Natural killer cell (primary cell): Measurements from ENCODE around the gene SPAG16. TPM values are rescaled to one million over a fixed set of nuclear protein-coding genes. Genes with fewer than 3 reads are reported as not detected.

Experiments
- ATAC-seq, 3 donors: fragments of 150-1000 bp in 2 of 3; fragments of 200-7000 bp in 1 of 3; cut with Tn5 transposase; 1 replicate in 1 of 3; 2 replicates in 2 of 3; pipeline ENCODE4 v1.10.0; 2021; ENCODE audit warnings: mild to moderate bottlenecking in 2 of 3, moderate library complexity in 2 of 3
- DNase-seq, 2 donors: peaks; one replicate each; pipeline versions ENCODE4 v3.0.0 to v3.0.0-alpha.2; 2013 to 2021; ENCODE audit warnings: mixed read lengths in 1 of 2
- H3K27ac ChIP-seq: one replicate; pipeline ENCODE4 v1.5.1; 2013; ENCODE audit warnings: mild to moderate bottlenecking, low read length
- H3K27me3 ChIP-seq: one replicate; pipeline ENCODE4 v1.6.1; 2013; ENCODE audit warnings: low read length; ENCODE audit not compliant: control insufficient read depth, insufficient read depth
- H3K36me3 ChIP-seq: one replicate; pipeline ENCODE4 v1.6.1; 2013; ENCODE audit warnings: low read length; ENCODE audit not compliant: control insufficient read depth, insufficient read depth
- H3K4me1 ChIP-seq: one replicate; pipeline ENCODE4 v1.6.1; 2013; ENCODE audit warnings: low read length; ENCODE audit not compliant: control insufficient read depth, insufficient read depth
- H3K4me3 ChIP-seq: one replicate; pipeline ENCODE4 v1.5.1; 2013; ENCODE audit warnings: low read length
- H3K9me3 ChIP-seq: one replicate; pipeline ENCODE4 v1.6.1; 2013; ENCODE audit warnings: low read length; ENCODE audit not compliant: control insufficient read depth, insufficient read depth
- H3K27ac Mint-ChIP-seq, 2 donors: one replicate each; pipeline ENCODE4 v1.8.0; 2022; ENCODE audit warnings: mild to moderate bottlenecking in 2 of 2, mixed read lengths in 2 of 2, moderate library complexity in 1 of 2
- H3K27me3 Mint-ChIP-seq, 2 donors: one replicate each; pipeline ENCODE4 v1.8.0; 2022; ENCODE audit warnings: low read depth in 2 of 2, mixed read lengths in 2 of 2
- H3K36me3 Mint-ChIP-seq: one replicate; pipeline ENCODE4 v1.8.0; 2022; ENCODE audit warnings: mixed read lengths
- H3K4me1 Mint-ChIP-seq, 2 donors: one replicate each; pipeline ENCODE4 v1.8.0; 2022; ENCODE audit warnings: mixed read lengths in 2 of 2
- H3K4me3 Mint-ChIP-seq: one replicate; pipeline ENCODE4 v1.8.0; 2022; ENCODE audit warnings: mild to moderate bottlenecking, moderate library complexity, mixed read lengths
- H3K9me3 Mint-ChIP-seq, 2 donors: one replicate each; pipeline ENCODE4 v1.8.0; 2022; ENCODE audit warnings: mixed read lengths in 2 of 2
- CTCF ChIP-seq: fragments of 200-600 bp; IDR thresholded peaks from one replicate; pipeline ENCODE4 v1.8.0; 2022; ENCODE audit warnings: antibody characterized with exemption
- WGBS: methylation state at CpG from one replicate; pipeline ENCODE4 v1.1.7; 2013; ENCODE audit warnings: missing lambda C conversion rate; ENCODE audit not compliant: insufficient coverage; 5-methylcytosine and 5-hydroxymethylcytosine counted together
- intact Hi-C: fragments of 100-400 bp; cut with micrococcal nuclease; formaldehyde crosslinking; loops from one replicate; pipeline ENCODE4 v1.14.2; 2022
- total RNA-seq, 4 donors: library from RNA; stranded (reverse); fragments of 120-200 nt in 1 of 4; gene quantifications; one replicate each; pipeline versions ENCODE4 v1.2.3 to v1.2.4, GENCODE V29; 2013 to 2022

SPAG16 gene
- total RNA-seq, 3 donors from 2014 or later (not counting 1 experiment from before 2014, with no cell fraction given), result 3.5 to 5.8 (median 4.0) TPM

- ATAC-seq, result no peak
- Mint-ChIP-seq H3K27ac (no peak overlapping the region), H3K4me1 (no peaks in the 10 kb centered on the region), H3K4me3 (no peak overlapping the region), H3K36me3 (no peaks in the 10 kb centered on the region), H3K9me3 (peaks cover 3 to 5% of the 10 kb centered on the region in 2 donors), H3K27me3 (no peaks in the 10 kb centered on the region)
- no peaks in the 10 kb centered on the region for H3K4me1 ChIP-seq
- no peak for DNase-seq
- no peaks in the 10 kb centered on the region for H3K9me3 ChIP-seq
- no peaks in the 10 kb centered on the region for H3K27me3 ChIP-seq
- WGBS, result 92% methylated on average over 1 of the region's 1 CpG
- no peak for TF ChIP-seq CTCF
- intact Hi-C loops, result no loop called here
- no peak overlapping the region for H3K4me3 ChIP-seq
- H3K27ac ChIP-seq, result no peak overlapping the region
- no peaks in the 10 kb centered on the region for H3K36me3 ChIP-seq
Measured at GRCh38 chr2:214076527-214076926, 792.3 kb downstream of the SPAG16 start.

- no peaks in the 10 kb centered on the region for H3K36me3 ChIP-seq
- no peak for TF ChIP-seq CTCF
- WGBS, result 100% methylated on average over 1 of the region's 1 CpG
- Mint-ChIP-seq H3K4me1 (no peaks in the 10 kb centered on the region), H3K9me3 (peaks cover 3 to 5% of the 10 kb centered on the region in 2 donors), H3K36me3 (no peaks in the 10 kb centered on the region), H3K27me3 (no peaks in the 10 kb centered on the region), H3K27ac (no peak overlapping the region), H3K4me3 (no peak overlapping the region)
- DNase-seq (no peak), ATAC-seq (no peak)
- H3K9me3 ChIP-seq, result no peaks in the 10 kb centered on the region
- no peak overlapping the region for H3K4me3 ChIP-seq
- H3K4me1 ChIP-seq, result no peaks in the 10 kb centered on the region
- intact Hi-C loops, result no loop called here
- H3K27me3 ChIP-seq, result no peaks in the 10 kb centered on the region
- no peak overlapping the region for H3K27ac ChIP-seq
Measured at GRCh38 chr2:214077727-214078126, 793.5 kb downstream of the SPAG16 start.

GRCh38 chr2:214079032-214079431 is 794.8 kb downstream of the SPAG16 start:
- H3K4me1 ChIP-seq, result no peaks in the 10 kb centered on the region
- no peak overlapping the region for H3K27ac ChIP-seq
- DNase-seq, result no peak
- H3K4me1 Mint-ChIP-seq, result no peaks in the 10 kb centered on the region
- 100% methylated on average over 1 of the region's 2 CpGs for WGBS
- H3K4me3 Mint-ChIP-seq, result no peak overlapping the region
- no peaks in the 10 kb centered on the region for H3K36me3 ChIP-seq
- no peak overlapping the region for H3K27ac Mint-ChIP-seq
- H3K36me3 Mint-ChIP-seq, result no peaks in the 10 kb centered on the region
- H3K4me3 ChIP-seq, result no peak overlapping the region
- H3K9me3 ChIP-seq, result no peaks in the 10 kb centered on the region
- no peaks in the 10 kb centered on the region for H3K27me3 Mint-ChIP-seq
- H3K9me3 Mint-ChIP-seq, result peaks cover 3 to 5% of the 10 kb centered on the region in 2 donors
- intact Hi-C loops, result no loop called here
- TF ChIP-seq CTCF, result no peak
- ATAC-seq, result no peak
- no peaks in the 10 kb centered on the region for H3K27me3 ChIP-seq

- no CpG with 5 or more reads among the region's 1 CpG for WGBS
- no peak overlapping the region for H3K27ac ChIP-seq
Measured at GRCh38 chr2:214088536-214088935, 804.3 kb downstream of the SPAG16 start.

More at GRCh38 chr2:214088536-214088935, 804.3 kb downstream of the SPAG16 start:
- Mint-ChIP-seq H3K36me3 (no peaks in the 10 kb centered on the region), H3K27me3 (no peaks in the 10 kb centered on the region), H3K4me3 (no peak overlapping the region), H3K27ac (no peak overlapping the region), H3K4me1 (no peaks in the 10 kb centered on the region), H3K9me3 (peaks cover 2 to 5% of the 10 kb centered on the region in 2 donors)
- Histone ChIP-seq H3K36me3 (no peaks in the 10 kb centered on the region), H3K9me3 (no peaks in the 10 kb centered on the region), H3K4me3 (no peak overlapping the region), H3K4me1 (no peaks in the 10 kb centered on the region), H3K27me3 (no peaks in the 10 kb centered on the region)
- no peak for DNase-seq
- TF ChIP-seq CTCF, result no peak
- intact Hi-C loops, result no loop called here
- no peak for ATAC-seq
